Bronchial epithelial cell (primary cell): ENCODE results near the gene POLG. TPM values are rescaled to one million over a fixed set of nuclear protein-coding genes. Genes with fewer than 3 reads are reported as not detected.

Experiments
- DNase-seq: peaks from one replicate; pipeline ENCODE4 v3.0.0-alpha.2; 2010; ENCODE audit warnings: low read depth
- FAIRE-seq: peaks from 2 replicates; lab custom pipeline; 2011; peaks lifted over from hg19 to GRCh38; lab: Jason Lieb, UNC
- H3K27me3 ChIP-seq: 2 replicates; pipeline ENCODE4 v1.5.1; 2011; ENCODE audit warnings: low read length; ENCODE audit not compliant: control insufficient read depth, insufficient read depth
- H3K36me3 ChIP-seq: 2 replicates; pipeline ENCODE4 v1.5.1; 2011; ENCODE audit warnings: low read length; ENCODE audit not compliant: control insufficient read depth, insufficient read depth
- H3K4me3 ChIP-seq: 2 replicates; pipeline ENCODE4 v1.5.1; 2011; ENCODE audit warnings: mild to moderate bottlenecking, low read depth, low read length, control low read depth
- CTCF ChIP-seq: IDR thresholded peaks from 2 replicates; pipeline ENCODE4 v1.5.1; 2011; ENCODE audit warnings: mild to moderate bottlenecking, moderate library complexity, low read length, control low read depth, inconsistent platforms; ENCODE audit not compliant: insufficient read depth, severe bottlenecking
- total RNA-seq: library from RNA; depleted of rRNA; stranded (reverse); fragments of >200 nt; gene quantifications from 2 replicates; pipeline ENCODE4 v1.2.1, GENCODE V29; 2014

The POLG gene
- total RNA-seq, 1 donor from 2014 or later = 93.7 TPM

GRCh38 chr15:89359471-89360293 lies 25.1 kb upstream of the POLG start:
- Histone ChIP-seq H3K27me3 (peaks cover 58% of the 10 kb centered on the region), H3K4me3 (no peak overlapping the region), H3K36me3 (no peaks in the 10 kb centered on the region)
- no peak for TF ChIP-seq CTCF
- DNase-seq (no peak), FAIRE-seq (no peak)

- FAIRE-seq = no peak
- TF ChIP-seq CTCF = peak; percentile 73
- DNase-seq = peak; percentile 49
- Histone ChIP-seq H3K36me3 (no peaks in the 10 kb centered on the region), H3K27me3 (peaks cover 55% of the 10 kb centered on the region), H3K4me3 (peak overlapping the region; percentile 42)
These were observed 24.3 kb upstream of the POLG start for GRCh38 chr15:89358755-89359439.

GRCh38 chr15:89358435-89358754 lies 23.8 kb upstream of the POLG start:
- H3K36me3 ChIP-seq = no peaks in the 10 kb centered on the region
- TF ChIP-seq CTCF = no peak
- H3K4me3 ChIP-seq = peak overlapping the region; percentile 42
- FAIRE-seq = no peak
- peaks cover 52% of the 10 kb centered on the region for H3K27me3 ChIP-seq
- no peak for DNase-seq

- peaks cover 42% of the 10 kb centered on the region for H3K27me3 ChIP-seq
- no peaks in the 10 kb centered on the region for H3K36me3 ChIP-seq
- peak; percentile 64 for TF ChIP-seq CTCF
- H3K4me3 ChIP-seq = no peak overlapping the region
- FAIRE-seq (peak; percentile 86), DNase-seq (peak; percentile 15)
These were observed 22.1 kb upstream of the POLG start for GRCh38 chr15:89356634-89357298.

- FAIRE-seq = no peak
- no peak for TF ChIP-seq CTCF
These were observed 19.4 kb upstream of the POLG start for GRCh38 chr15:89353991-89354390.

More at GRCh38 chr15:89353991-89354390, 19.4 kb upstream of the POLG start:
- no peak for DNase-seq
- H3K4me3 ChIP-seq = no peak overlapping the region
- no peaks in the 10 kb centered on the region for H3K36me3 ChIP-seq
- H3K27me3 ChIP-seq = peaks cover 22% of the 10 kb centered on the region
